ENCODE measurements around the gene NIPSNAP2. TPM values are rescaled to one million over a fixed set of nuclear protein-coding genes. Genes with fewer than 3 reads are reported as not detected.

The NIPSNAP2 gene
- total and polyA plus RNA-seq, 2 of the 13 experiments (the other 11 are each of a cell fraction or from before 2014, with no cell fraction given): 40.3 to 61.5 TPM

- TF ChIP-seq MIER2 (CRISPR knock-in tag; IDR thresholded peaks at IDR 0.05): 0 out of 2 replicates have a peak, but pooled peaks have one; percentile 21
- TF ChIP-seq ZNF589 (CRISPR knock-in tag; conservative IDR thresholded peaks at IDR 0.05): no peak
- TF ChIP-seq DRAP1 (CRISPR knock-in tag; IDR thresholded peaks at IDR 0.05): peak; percentile 99
- no peak for TF ChIP-seq NKX3-1 (CRISPR knock-in tag; IDR thresholded peaks at IDR 0.05)
- TF ChIP-seq ZNF256 (CRISPR knock-in tag; conservative IDR thresholded peaks at IDR 0.05): no peak
- no peak for TF ChIP-seq ZNF737 (CRISPR knock-in tag; IDR thresholded peaks at IDR 0.05; ENCODE audit: borderline replicate concordance)
- peak; percentile 51 for TF ChIP-seq RARA (CRISPR knock-in tag; IDR thresholded peaks at IDR 0.05)
- no peak for TF ChIP-seq SOX13 (IDR thresholded peaks at IDR 0.05)
- TF ChIP-seq SOX13 (CRISPR knock-in tag; conservative IDR thresholded peaks at IDR 0.05 in 1 of 2, IDR thresholded peaks at IDR 0.05 in 1 of 2): peak in 1 of 2 experiments; percentile 23; a peak in 2 of 4 replicates
- no peak for TF ChIP-seq ISL2 (CRISPR knock-in tag; IDR thresholded peaks at IDR 0.05)
- peak; percentile 76; the same call in 1 of the 2 replicates for TF ChIP-seq ZNF451 (CRISPR knock-in tag; IDR thresholded peaks at IDR 0.05)
- TF ChIP-seq TBX3 (IDR thresholded peaks at IDR 0.05; ENCODE audit: borderline replicate concordance): peak; percentile 42; the same call in 1 of the 2 replicates
- peak; percentile 75 for TF ChIP-seq ZGPAT (CRISPR knock-in tag; IDR thresholded peaks at IDR 0.05)
- 0 out of 2 replicates have a peak, but pooled peaks have one; percentile 17 for TF ChIP-seq PPARG (CRISPR knock-in tag; conservative IDR thresholded peaks at IDR 0.05)
- TF ChIP-seq ZNF572 (CRISPR knock-in tag; IDR thresholded peaks at IDR 0.05): 0 out of 2 replicates have a peak, but pooled peaks have one; percentile 5
- TF ChIP-seq ZNF784 (CRISPR knock-in tag; IDR thresholded peaks at IDR 0.05; ENCODE audit: borderline replicate concordance): peak; percentile 69; the same call in 1 of the 2 replicates
- TF ChIP-seq SRY (CRISPR knock-in tag; IDR thresholded peaks at IDR 0.05): peak; percentile 28; the same call in 1 of the 2 replicates
- no peak for TF ChIP-seq ZNF790 (CRISPR knock-in tag; IDR thresholded peaks at IDR 0.05; ENCODE audit: borderline replicate concordance)
- TF ChIP-seq THAP11 (CRISPR knock-in tag; IDR thresholded peaks at IDR 0.05): peak; percentile 91
- TF ChIP-seq ZNF20 (CRISPR knock-in tag; IDR thresholded peaks at IDR 0.05): no peak
- TF ChIP-seq ZNF562 (CRISPR knock-in tag; IDR thresholded peaks at IDR 0.05; ENCODE audit: borderline replicate concordance): no peak
- no peak for TF ChIP-seq ZNF382 (CRISPR knock-in tag; IDR thresholded peaks at IDR 0.05; ENCODE audit: borderline replicate concordance)
- TF ChIP-seq ZNF563 (CRISPR knock-in tag; IDR thresholded peaks at IDR 0.05): 0 out of 2 replicates have a peak, but pooled peaks have one; percentile 26
- TF ChIP-seq ZNF143 (CRISPR knock-in tag; IDR thresholded peaks at IDR 0.05): peak; percentile 67; the same call in 1 of the 2 replicates
- TF ChIP-seq CBFB (CRISPR knock-in tag; IDR thresholded peaks at IDR 0.05): no peak; the same call in 1 of the 2 replicates
- TF ChIP-seq ZBTB26 (CRISPR knock-in tag; IDR thresholded peaks at IDR 0.05; ENCODE audit: borderline replicate concordance): peak; percentile 77; the same call in 1 of the 2 replicates
- TF ChIP-seq ZNF773 (CRISPR knock-in tag; IDR thresholded peaks at IDR 0.05; ENCODE audit: borderline replicate concordance): no peak
Observed at GRCh38 chr7:55951637-55952351, 12.6 kb upstream of the NIPSNAP2 start, which contains the start of gene MRPS17 (continued).
